MM.1S (cell line): Measurements from ENCODE around the gene CRMP1.

Source experiments
- DNase-seq: peaks from one replicate; pipeline ENCODE4 v3.0.0-alpha.2; 2015
- H2AFZ ChIP-seq: fragments of 300-600 bp; sonication (generic); 2 replicates; pipeline ENCODE4 v1.6.0; 2016; ENCODE audit warnings: antibody characterized with exemption, low read length
- H3F3A ChIP-seq: fragments of 300-600 bp; sonication (generic); 2 replicates; pipeline ENCODE4 v1.6.1; 2016; ENCODE audit warnings: mild to moderate bottlenecking, antibody characterized with exemption, low read length, moderate library complexity, mixed read lengths; ENCODE audit not compliant: insufficient read depth
- H3K27ac ChIP-seq: fragments of 300-600 bp; sonication (generic); 2 replicates; pipeline ENCODE4 v1.5.1; 2016; ENCODE audit warnings: mild to moderate bottlenecking, low read length
- H3K27me3 ChIP-seq: fragments of 300-600 bp; sonication (generic); replicated peaks from 2 replicates; pipeline ENCODE4 v1.6.0; 2016; ENCODE audit warnings: low read length; ENCODE audit not compliant: insufficient read depth
- H3K36me3 ChIP-seq: fragments of 300-600 bp; sonication (generic); replicated peaks from 2 replicates; pipeline ENCODE4 v1.6.1; 2016; ENCODE audit warnings: mild to moderate bottlenecking, low read length, mixed read lengths; ENCODE audit not compliant: insufficient read depth
- H3K4me1 ChIP-seq: fragments of 300-600 bp; sonication (generic); 2 replicates; pipeline ENCODE4 v1.6.1; 2016; ENCODE audit warnings: low read length, mixed read lengths
- H3K4me2 ChIP-seq: fragments of 300-600 bp; sonication (generic); 2 replicates; pipeline ENCODE4 v1.6.0; 2016; ENCODE audit warnings: low read depth, low read length
- H3K4me3 ChIP-seq: fragments of 300-600 bp; sonication (generic); 2 replicates; pipeline ENCODE4 v1.5.1; 2016; ENCODE audit warnings: low read length, mixed read lengths
- H3K79me2 ChIP-seq: fragments of 300-600 bp; sonication (generic); 2 replicates; pipeline ENCODE4 v1.6.1; 2016; ENCODE audit warnings: mixed run types, low read length, mixed read lengths
- H3K9ac ChIP-seq: fragments of 300-600 bp; sonication (generic); 2 replicates; pipeline ENCODE4 v1.6.1; 2016; ENCODE audit warnings: low read length, mixed read lengths
- H3K9me2 ChIP-seq: fragments of 300-600 bp; sonication (generic); replicated peaks from 2 replicates; pipeline ENCODE4 v1.6.1; 2016; ENCODE audit warnings: mild to moderate bottlenecking, low read length, mixed read lengths; ENCODE audit not compliant: insufficient read depth
- H3K9me3 ChIP-seq: fragments of 300-600 bp; sonication (generic); replicated peaks from 2 replicates; pipeline ENCODE4 v1.6.1; 2016; ENCODE audit warnings: mild to moderate bottlenecking, low read length, mixed read lengths; ENCODE audit not compliant: insufficient read depth
- H4K20me1 ChIP-seq: fragments of 300-600 bp; sonication (generic); 2 replicates; pipeline ENCODE4 v1.6.1; 2016; ENCODE audit warnings: mild to moderate bottlenecking, low read length, moderate library complexity, mixed read lengths; ENCODE audit not compliant: insufficient read depth
- EZH2 ChIP-seq: fragments of 300-600 bp; sonication (generic); optimal IDR thresholded peaks from 2 replicates; pipeline ENCODE3; 2017; ENCODE audit warnings: low read depth, mild to moderate bottlenecking, antibody characterized with exemption, low read length, mixed read lengths
- EZH2phosphoT487 ChIP-seq: fragments of 300-600 bp; sonication (generic); IDR thresholded peaks from 2 replicates; pipeline ENCODE4 v1.6.1; 2018; ENCODE audit warnings: antibody characterized with exemption, low read length
- TF ChIP-seq, protein P1 (sequence below): fragments of 300-600 bp; sonication (generic); IDR thresholded peaks from 2 replicates; pipeline ENCODE4 v1.5.1; 2016; ENCODE audit warnings: antibody characterized with exemption, low read length, mixed read lengths

Gene CRMP1

DNA sequence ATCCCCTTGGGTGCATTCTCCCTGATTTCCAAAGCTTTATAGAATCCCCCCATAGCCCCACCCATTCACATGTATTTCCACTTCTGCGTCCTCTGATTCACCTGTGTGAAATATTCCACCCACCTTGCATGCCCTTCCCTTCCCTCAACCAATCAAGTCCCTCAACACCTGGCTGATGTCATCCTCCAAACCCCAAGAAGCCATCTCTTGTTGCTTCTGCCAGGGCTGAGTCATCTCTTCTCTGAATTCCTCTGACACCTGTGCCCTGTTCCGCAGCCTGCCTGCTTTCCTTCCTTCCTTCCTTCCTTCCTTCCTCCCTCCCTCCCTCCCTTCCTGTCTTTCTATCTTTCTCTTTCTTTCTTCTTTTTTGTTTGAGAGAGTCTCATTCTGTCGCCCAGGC lies 9.9 kb downstream of the CRMP1 start:
- no peak overlapping the region for H3K4me2 ChIP-seq
- peaks cover 23% of the 10 kb centered on the region; the same call in 1 of the 2 replicates for H3K27me3 ChIP-seq
- H3K9ac ChIP-seq: no peak overlapping the region
- no peak for DNase-seq
- TF ChIP-seq EZH2phosphoT487: no peak
- TF ChIP-seq, protein P1, sequence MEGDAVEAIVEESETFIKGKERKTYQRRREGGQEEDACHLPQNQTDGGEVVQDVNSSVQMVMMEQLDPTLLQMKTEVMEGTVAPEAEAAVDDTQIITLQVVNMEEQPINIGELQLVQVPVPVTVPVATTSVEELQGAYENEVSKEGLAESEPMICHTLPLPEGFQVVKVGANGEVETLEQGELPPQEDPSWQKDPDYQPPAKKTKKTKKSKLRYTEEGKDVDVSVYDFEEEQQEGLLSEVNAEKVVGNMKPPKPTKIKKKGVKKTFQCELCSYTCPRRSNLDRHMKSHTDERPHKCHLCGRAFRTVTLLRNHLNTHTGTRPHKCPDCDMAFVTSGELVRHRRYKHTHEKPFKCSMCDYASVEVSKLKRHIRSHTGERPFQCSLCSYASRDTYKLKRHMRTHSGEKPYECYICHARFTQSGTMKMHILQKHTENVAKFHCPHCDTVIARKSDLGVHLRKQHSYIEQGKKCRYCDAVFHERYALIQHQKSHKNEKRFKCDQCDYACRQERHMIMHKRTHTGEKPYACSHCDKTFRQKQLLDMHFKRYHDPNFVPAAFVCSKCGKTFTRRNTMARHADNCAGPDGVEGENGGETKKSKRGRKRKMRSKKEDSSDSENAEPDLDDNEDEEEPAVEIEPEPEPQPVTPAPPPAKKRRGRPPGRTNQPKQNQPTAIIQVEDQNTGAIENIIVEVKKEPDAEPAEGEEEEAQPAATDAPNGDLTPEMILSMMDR: no peak
- no peak for TF ChIP-seq EZH2
- H3K9me2 ChIP-seq: no peaks in the 10 kb centered on the region
- H4K20me1 ChIP-seq: no peaks in the 10 kb centered on the region
- H3K27ac ChIP-seq: no peak overlapping the region
- H2AFZ ChIP-seq: no peak overlapping the region
- no peaks in the 10 kb centered on the region for H3K4me1 ChIP-seq
- no peaks in the 10 kb centered on the region for H3F3A ChIP-seq
- no peaks in the 10 kb centered on the region for H3K79me2 ChIP-seq
- H3K36me3 ChIP-seq: no peaks in the 10 kb centered on the region
- no peaks in the 10 kb centered on the region for H3K9me3 ChIP-seq
- no peak overlapping the region for H3K4me3 ChIP-seq

DNA sequence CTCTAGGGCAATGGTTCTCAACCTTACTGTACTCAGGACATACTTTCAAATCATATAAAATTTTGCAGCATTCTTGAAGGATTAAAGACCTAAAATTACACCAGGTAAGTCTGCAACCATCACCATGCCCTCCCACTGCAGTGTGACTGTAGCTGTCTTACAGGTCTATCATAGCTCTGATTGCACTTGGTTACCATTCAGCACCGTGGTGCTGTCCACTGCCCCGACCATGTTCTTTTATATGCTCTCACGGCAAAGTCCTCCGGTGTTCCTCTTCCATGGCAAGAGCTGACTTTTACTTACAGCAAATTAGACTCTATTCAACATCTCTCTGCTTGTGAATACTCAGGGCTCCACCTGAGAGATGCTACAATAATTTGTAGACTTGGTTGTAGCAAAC lies 11.5 kb downstream of the CRMP1 start:
- H4K20me1 ChIP-seq: no peaks in the 10 kb centered on the region
- H3K36me3 ChIP-seq: no peaks in the 10 kb centered on the region
- H3K4me2 ChIP-seq: no peak overlapping the region
- no peaks in the 10 kb centered on the region for H3K4me1 ChIP-seq
- H2AFZ ChIP-seq: no peak overlapping the region
- peaks cover 18% of the 10 kb centered on the region; the same call in 1 of the 2 replicates for H3K27me3 ChIP-seq
- no peaks in the 10 kb centered on the region for H3K9me3 ChIP-seq
- peak; percentile 17 for DNase-seq
- no peaks in the 10 kb centered on the region for H3K9me2 ChIP-seq
- TF ChIP-seq EZH2 (no peak), EZH2phosphoT487 (no peak)
- TF ChIP-seq, protein P1: no peak
- H3K27ac ChIP-seq: no peak overlapping the region
- H3F3A ChIP-seq: no peaks in the 10 kb centered on the region
- H3K4me3 ChIP-seq: no peak overlapping the region
- H3K79me2 ChIP-seq: no peaks in the 10 kb centered on the region
- no peak overlapping the region for H3K9ac ChIP-seq

DNA sequence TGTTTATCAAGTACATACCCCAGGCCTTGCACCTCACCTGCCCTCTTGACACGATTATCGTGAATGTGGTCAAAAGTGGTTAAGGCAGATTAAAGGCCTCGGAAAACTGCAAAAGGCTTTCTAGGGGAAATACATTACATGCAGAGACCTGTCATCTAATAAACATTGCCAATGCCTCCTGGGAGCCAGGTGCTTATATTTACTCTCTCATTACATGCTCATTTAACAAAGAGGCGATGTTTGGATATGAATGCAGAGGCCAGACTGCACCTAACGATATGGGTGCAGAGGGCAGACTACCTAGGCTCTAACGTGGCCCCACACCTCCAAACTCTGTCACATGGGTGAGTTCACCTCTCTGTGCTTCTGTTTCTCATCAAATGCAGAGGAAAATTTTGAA lies 14.5 kb downstream of the CRMP1 start:
- no peaks in the 10 kb centered on the region for H3K36me3 ChIP-seq
- no peaks in the 10 kb centered on the region for H3K4me1 ChIP-seq
- peaks cover 22% of the 10 kb centered on the region; the same call in 1 of the 2 replicates for H3K27me3 ChIP-seq
- H3K79me2 ChIP-seq: no peaks in the 10 kb centered on the region
- TF ChIP-seq EZH2 (no peak), EZH2phosphoT487 (no peak)
- TF ChIP-seq, protein P1: no peak
- H3F3A ChIP-seq: no peaks in the 10 kb centered on the region
- no peak overlapping the region for H3K9ac ChIP-seq
- no peak overlapping the region for H3K4me3 ChIP-seq
- no peaks in the 10 kb centered on the region for H4K20me1 ChIP-seq
- no peaks in the 10 kb centered on the region for H3K9me3 ChIP-seq
- no peak for DNase-seq
- no peak overlapping the region for H2AFZ ChIP-seq
- H3K27ac ChIP-seq: no peak overlapping the region
- no peak overlapping the region for H3K4me2 ChIP-seq
- no peaks in the 10 kb centered on the region for H3K9me2 ChIP-seq
